Left lobe of liver (tissue), 2 donors: ENCODE data around the gene TBCD. TPM values are rescaled to one million over a fixed set of nuclear protein-coding genes. Genes with fewer than 3 reads are reported as not detected.

Source experiments
- ATAC-seq: fragments of 200-7000 bp; cut with Tn5 transposase; one replicate; pipeline ENCODE4 v1.9.1; 2020; ENCODE audit warnings: mild to moderate bottlenecking, moderate library complexity
- DNase-seq: peaks from one replicate; pipeline ENCODE4 v3.0.0-alpha.2; 2020; ENCODE audit warnings: low spot score
- total RNA-seq: library from RNA; stranded (reverse); gene quantifications from one replicate; pipeline ENCODE4 v1.2.1, GENCODE V29; 2021
- donor health status: DM: no; HTN: no; CAD: no; lungs with moderate emphysema.
- donor health status: DM: no; HTN: yes; CAD: no.

TBCD gene
- total RNA-seq, 1 donor from 2014 or later: 46.2 TPM

DNA sequence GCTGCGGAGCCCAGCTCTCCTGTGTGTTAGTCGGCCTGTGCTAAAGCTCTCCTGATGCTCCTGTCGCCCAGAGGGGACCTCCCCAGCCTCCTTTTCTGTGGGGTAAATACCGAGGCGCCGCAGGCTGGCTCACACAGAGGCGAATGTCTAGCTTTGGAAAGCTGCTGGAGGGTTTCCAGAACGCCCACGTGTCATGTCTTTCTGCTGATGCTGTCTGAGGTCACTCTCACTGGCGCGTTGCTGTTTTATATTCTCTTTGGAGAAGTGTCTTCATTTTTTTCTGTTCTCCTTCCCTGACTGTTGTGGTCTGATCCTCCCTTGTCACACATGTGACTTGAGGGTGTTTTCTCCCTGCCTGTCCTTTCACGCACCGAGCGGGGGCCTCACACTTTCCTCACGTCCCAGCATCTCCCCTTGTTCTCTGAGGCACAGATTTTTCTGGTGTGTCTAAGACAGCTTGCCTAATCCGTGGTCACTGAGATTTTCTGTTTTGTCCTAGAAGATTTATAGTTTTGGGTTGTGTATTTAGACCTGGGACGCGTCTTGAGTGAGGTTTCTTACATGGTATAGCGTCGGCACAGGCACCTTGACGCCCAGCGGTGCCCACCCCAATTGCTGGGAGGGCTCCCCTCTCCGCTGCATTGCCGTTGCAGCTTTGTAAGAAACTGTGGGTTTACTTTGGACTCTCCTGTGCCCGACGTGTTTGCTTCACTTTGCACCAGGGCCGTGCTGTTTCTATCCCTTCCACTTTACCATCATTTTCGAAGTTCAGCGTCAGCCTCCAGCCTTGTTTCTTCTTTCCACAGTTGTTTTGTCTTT is 180.0 kb downstream of the TBCD start:
- DNase-seq (no peak), ATAC-seq (no peak)

DNA sequence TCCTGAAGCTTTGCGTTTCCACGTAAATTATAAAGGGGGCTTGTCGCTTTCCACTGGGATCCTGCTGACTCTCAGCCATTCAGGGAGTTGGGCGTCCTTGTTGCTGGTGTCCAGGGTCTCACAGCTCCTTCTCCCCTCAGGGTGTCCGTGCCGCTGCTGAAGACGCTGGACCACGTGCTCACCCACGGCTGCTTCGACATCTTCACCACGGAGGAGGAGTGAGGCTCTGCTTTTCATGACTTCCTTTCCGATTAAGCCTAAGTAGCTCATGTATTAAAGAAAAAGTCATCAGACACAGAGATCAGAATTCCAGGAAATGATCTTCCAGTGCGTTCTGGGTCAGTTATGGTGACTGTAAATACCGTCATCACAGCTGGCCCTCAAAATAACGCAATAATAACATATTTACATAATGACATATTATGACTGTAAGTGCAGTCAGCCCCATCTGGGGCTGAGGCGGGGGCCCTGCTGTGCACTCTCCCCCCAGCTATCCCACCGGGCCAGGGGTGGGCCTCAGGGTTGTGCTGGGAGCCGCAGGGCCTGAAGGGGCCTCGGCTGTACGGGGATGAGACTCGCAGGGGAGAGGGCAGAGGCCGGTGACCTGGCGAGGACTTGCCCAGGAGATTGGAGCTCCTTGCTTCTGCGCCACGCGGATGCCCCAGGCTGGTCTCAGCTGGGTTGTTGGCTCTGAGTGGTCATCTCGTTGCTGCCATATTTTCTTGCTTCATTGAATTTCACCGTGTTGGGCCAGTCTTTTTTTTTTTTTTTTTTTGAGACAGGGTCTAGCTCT is 180.8 kb downstream of the TBCD start:
- no peak for ATAC-seq
- DNase-seq: no peak

DNA sequence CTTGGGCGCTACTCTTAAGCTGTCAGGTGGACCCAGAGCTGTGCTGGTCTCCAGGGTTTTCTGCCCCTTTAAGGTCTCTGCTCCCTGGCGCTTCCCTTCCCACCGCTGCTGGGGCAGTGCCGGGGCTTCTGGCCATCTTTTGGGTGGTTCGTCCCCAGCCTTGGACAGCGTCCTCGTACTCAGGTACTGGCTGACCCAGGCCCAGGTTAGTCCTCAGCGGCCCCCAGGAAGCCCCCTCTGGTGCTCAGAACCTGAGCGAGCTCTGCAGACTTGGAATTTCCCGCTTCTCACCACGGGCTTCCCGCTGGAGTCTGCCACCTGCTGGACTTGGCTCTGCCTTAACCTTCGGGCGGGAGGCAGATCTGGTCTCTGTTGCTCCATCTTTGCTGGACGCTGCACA is 182.0 kb downstream of the TBCD start:
- DNase-seq: no peak

DNA sequence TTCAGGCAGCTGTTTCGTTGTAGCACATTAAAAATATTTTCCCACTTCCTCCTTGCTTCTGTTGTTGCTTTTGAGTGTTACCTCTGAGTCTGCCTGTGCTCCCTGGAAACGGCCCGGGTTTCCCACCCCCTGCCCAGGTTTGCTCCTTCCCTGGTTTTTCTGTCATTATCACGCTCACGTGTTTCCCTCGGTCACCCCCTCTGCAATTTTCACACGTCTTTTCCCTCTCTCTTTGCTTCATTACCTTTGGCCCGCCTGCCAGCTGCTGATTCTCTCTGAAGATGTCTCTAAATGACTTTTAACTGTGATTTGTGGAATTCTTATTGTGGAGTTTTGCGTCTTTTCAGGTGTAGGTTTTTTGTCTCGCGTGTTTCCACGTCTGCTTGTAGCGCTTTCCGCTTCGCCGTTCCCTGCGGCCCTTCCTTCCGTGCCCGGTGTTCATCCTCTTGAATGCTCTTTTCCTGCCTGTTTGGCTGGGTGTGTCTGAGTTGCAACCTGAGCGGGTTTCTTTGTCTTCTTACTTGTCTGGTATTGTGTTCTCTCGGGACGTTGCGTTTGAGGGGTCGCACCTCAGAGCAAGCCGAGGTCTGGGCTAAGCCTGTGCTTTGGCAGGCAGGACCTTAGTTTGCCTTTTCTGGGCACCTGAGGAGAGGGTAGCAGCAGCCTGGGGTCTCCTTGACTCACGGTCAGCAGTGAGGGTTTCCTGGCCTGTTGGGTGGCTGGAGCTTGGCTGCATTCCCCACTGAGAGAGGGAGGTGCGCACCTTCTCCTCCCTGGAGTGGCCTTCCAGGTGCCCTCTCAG is 184.3 kb downstream of the TBCD start:
- DNase-seq: no peak
- no peak for ATAC-seq

More for the DNA sequence above, 182.0 kb downstream of the TBCD start:
- ATAC-seq: no peak

DNA sequence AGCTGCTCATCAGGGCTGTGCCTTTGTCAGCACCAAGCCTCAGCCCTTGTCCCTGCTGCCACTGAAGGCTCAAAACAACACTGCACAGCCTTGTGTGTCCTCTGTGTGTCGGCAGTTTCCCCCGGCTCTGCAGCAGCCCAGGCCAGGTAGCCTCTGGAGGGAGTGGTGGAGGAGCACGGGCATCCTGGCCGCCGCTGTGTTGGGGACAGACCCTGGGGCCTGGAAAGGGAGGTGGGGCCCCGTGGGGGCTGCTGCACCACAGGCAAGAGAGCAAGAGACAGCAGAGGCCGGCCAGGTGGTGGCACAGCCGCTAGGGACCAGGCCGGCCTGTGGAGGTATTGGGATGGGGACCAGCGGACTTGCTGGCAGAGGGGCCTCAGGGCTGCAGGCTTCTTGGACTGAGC is 184.9 kb downstream of the TBCD start:
- DNase-seq (no peak), ATAC-seq (no peak)

DNA sequence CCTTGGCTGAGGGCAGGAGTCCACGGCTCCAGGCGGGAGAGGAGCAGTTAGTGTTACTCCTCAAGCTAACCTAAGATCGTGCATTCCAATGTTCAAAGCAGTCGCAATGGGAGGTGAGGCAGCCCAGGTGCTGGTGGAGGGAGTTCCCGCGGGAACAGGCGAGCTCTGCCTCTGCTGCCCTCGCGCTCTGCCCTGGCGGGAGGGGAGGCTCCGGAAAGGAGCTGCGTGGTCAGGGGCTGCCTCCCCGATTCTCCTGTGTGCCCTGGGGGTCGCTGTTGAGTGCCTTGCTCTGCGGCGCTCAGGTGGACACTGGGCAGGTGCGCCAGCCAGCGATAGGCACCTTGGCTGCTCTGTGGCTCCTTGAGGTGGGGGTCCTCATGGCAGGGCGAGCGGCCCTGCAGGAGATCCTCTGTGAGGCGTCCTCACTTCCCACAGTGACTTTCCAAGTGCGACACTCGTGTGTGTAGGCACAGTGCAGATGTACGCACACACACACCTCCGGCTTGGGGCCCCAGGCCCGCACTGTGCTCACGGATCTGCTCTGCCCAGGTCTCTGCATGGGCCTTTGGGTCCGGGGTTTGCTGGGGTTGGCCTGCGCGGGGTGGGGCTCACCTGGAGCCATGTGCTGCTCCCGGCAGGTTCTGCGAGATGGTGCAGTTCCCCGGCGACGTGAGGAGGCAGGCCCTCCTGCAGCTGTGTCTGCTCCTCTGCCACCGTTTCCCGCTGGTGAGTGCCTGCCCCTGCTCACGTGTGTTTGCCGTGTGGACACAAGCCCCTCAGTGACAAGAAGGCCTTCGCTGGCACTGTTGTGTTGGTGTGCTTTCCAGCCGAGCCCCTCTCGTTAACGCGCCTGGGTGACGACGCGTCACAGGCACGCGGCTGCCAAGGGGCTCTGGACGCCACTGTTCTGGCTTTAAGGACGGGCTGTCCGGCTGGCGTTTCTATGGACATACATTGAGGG is 185.8 kb downstream of the TBCD start:
- ATAC-seq (no peak), DNase-seq (no peak)

DNA sequence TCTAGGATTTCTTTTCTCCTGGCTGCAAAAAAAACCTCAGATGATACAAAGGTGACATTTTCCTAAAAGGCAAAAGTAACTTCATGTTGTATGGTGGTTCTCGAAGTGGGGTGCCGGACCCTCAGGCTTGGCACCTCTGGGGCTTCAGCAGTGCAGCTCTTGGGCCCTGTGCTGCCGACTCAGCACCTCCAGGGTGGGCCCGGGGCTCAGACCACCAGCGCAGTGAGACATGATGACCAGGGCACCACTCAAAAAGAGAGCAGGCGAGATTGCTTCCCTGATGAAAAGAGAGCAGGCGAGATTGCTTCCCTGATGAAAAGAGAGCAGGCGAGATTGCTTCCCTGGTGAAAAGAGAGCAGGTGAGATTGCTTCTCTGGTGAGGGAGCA is 186.6 kb downstream of the TBCD start:
- ATAC-seq (no peak), DNase-seq (no peak)

DNA sequence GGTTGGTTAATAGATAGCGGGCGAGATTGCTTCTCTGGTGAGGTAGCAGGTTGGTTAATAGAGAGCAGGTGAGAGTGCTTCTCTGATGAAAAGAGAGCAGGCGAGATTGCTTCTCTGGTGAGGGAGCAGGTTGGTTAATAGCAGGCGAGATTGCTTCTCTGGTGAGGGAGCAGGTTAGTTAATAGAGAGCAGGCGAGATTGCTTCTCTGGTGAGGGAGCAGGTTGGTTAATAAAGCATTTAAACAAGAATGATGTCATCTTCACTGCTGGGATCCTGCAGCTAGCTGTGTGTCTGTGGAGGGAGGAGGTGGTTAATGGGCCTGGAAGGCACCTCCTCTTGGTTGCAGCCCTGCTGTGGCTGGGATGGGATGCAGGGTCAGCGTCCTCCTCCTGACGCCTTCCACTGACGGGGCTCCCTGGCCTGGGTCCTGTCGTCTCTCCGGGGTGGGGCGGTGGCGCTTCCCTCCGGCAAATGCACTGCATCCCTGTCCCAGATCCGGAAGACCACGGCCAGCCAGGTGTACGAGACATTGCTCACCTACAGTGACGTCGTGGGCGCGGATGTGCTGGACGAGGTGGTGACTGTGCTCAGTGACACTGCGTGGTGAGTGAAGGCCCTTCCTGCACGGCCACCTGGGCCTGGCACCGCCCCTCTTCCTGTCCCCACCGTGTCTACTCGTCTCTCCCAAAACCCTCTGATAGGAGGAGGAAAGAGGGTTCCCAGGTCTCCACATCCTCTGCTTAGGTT is 187.2 kb downstream of the TBCD start:
- no peak for DNase-seq
- ATAC-seq: no peak

DNA sequence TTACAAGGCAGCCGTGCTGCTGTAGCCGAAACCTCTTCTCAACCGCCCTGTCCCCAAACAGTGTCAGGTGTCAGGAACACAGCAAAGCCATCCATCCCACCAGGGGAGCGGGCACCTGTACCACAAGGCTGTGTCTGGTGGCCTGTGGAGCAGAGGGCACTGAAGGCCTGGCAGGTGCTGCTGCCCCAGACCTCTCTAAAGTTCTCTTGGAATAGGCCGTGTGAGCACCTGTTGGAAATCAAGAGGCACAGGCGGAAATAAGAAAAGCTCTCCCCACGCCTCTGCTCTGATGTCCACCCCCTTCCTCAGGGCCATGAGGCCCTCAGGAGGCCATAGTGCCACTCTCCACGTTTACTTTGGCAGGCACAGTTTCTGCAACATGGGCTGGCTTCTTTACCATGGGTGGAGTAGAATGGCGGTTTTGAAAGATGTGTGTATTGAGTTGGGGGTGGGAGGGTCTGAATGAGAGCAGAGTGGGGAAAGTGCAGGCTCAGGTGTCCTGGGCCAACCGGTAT is 187.8 kb downstream of the TBCD start:
- no peak for ATAC-seq
- DNase-seq: no peak

DNA sequence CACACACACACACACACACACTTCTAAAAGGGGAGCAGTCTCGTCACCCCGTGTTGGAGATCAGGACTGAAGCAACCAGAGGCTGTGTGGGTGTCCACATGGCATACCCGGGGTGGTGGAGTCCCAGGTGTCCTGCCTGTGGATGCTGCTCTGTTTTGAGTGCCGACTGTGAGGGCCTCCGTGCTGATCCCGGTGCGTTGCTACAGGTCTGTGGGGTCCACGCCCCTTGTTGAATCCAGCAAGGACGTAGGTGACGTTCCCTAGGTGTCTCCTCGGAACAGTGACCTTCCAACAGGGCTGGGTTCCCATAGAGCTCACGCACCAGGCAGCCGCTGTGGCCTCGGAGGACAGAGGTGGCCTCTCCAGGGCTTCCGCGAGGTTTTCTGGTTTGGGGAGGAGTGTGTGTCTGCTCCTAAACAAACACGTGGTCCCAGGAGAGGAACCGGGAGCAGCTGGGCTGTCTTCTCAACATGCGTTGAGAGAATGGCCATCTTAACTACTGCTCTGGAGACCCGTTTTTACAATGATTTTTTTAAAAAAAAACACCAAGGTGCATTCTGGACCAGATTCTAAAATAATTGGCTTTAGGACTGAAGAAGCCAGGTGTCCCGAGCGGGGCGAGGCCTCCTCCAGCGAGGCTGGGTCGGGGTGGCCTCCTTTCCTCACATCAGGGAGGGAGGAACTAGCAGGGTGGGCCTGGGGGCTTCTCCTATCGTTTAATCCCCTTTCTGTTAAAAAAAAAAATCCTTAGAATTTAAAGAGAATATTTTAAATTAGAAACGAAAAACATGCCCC is 188.6 kb downstream of the TBCD start:
- DNase-seq (peak; percentile 37), ATAC-seq (no peak)

DNA sequence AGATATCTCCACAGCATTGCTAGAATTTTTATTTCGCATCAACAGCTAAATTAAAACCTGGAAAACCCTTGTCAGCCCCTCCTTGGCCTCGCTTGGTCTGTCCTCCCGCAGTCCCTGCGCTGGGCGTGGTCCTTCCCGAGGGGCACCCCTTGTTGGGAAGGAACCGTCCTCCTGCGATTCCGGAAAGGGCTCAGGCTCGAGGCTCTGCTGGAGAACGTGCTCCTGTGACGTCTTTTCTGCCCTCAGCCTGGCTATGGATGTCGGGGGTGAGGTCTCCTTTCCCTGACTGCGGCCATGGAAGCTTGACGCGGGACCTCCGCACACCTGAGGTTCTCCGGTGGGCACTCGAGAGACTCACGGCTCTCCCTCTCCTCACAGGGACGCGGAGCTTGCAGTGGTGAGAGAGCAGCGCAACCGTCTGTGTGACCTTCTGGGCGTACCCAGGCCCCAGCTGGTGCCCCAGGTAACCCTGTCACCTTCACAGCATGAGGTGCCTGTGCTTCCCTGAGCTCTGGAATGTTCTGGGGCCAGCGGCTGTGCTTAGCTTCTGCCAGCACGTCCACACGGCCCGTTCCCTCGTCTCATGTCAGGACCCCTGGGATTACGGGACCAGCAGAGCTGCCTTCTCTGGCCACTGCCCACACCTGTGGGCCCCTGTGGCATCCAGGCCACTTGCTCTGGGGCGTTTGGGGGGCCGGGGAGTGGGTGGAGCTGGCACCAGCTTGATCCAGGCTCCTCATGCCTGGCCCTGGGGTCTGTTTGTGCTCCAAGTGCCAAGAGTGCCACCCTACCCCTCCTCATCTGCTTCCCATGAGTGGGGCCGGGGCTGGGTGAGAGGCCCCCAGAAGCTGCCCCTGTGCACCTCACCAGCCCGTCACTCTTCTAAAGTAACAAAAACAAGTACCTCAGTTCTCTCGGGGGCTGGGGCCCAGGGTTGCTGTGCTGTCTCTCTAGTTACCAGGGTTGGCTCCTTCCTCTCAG is 189.4 kb downstream of the TBCD start:
- DNase-seq (peak; percentile 31), ATAC-seq (no peak)

DNA sequence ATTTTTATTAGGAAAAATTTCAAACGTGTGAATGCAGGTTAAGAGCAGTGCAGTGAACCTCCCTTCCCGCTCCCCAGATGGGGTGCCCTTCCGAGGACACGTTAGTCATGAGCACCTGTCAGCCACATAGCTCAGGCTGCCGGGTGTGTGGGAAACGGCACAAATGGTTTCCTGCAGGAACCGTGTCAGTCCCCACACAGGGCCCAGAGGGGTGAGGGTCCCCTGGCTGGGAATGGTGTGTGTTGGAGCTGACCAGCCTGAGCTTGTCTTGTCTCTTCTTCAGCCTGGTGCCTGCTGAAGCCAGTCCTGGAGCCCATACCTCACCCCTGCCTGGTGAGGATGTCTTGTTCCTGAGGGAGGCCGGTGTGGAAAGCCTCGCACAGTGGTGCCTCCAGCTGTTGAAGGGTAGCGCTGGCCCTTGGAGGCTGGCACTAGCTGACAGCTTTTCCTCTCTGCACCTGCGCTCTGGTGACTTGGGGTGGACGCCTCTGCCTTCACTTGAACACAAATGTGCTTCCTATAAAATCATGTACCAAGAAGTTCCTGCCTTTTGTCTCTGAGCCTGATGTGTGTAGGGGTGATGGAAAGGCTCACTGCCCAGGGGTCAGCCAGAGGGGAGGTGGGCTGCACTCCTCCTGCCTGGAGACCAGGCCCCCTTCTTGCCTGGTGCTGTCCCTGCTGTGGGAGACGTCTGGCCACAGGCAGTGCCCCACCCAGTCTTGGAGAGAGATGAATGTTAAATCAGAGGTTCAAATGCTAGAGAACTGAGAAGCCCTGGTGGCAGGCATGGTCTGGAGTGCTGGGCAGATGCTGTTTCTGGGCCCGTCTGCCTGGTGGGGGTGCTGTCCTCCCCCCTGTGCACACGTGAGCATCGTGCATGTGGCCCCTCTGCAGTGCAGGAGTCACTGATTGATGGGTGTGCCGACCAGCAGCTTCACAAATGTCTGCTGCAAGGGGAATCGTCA is 190.6 kb downstream of the TBCD start:
- ATAC-seq (no peak), DNase-seq (no peak)

DNA sequence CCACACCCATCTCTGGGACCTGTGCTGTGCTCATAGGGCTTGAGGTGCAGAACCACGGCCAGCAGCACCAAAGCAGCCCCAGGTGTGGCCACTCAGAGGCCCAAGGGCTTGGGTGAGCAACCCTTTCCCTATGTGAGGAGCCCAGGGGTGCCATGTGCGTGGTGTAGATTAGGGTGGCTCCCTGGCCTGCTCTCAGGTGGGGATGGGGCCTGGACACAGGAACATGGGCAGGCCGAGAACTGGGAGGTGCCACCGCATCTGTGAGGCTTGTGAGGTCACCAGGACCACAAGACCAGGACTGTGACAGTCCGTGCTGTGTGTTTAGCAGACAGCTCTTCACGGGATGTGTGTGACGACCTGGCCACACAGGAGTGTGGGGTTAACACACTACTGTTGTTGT is 191.5 kb downstream of the TBCD start:
- DNase-seq: no peak

DNA sequence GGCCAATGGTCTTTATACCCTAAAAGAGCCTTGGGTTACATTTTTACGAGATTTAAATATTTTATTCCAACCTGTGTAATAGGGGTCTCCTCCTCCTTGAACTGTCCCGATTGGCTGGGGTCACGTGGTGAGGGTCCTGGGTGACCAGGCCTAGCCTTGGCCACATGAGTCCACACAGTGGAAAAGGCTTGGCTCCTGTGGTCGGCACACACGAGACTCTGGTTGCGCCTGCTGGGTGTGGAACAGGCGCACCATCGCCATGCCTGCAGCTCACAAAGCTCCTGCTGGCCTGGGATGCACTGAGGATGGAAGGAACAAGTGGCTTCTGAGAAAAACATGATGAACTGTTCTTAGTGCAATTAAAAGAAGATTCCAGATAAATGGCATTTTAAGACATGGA is 191.9 kb downstream of the TBCD start:
- ATAC-seq: no peak

More for the DNA sequence above, 191.5 kb downstream of the TBCD start:
- ATAC-seq: no peak

DNA sequence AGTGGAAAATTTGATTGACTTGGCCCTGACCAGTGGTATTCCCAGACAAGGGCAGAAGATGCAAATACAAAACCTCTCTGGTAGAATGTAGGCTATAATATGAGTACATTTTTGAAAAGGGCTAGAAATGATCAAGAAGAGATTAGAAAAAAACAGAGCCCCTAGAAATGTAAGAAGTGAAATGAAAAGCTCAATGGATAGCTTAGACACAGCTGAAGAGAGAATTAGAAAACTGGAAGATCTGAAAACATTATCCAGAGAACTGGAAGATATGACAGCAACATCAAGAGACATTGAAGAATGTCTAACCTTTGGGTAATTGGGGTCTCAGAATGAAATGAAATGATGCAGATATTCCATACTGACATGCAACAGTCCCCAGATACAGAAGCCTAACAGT is 193.1 kb downstream of the TBCD start:
- no peak for DNase-seq

More for the DNA sequence above, 191.9 kb downstream of the TBCD start:
- no peak for DNase-seq

DNA sequence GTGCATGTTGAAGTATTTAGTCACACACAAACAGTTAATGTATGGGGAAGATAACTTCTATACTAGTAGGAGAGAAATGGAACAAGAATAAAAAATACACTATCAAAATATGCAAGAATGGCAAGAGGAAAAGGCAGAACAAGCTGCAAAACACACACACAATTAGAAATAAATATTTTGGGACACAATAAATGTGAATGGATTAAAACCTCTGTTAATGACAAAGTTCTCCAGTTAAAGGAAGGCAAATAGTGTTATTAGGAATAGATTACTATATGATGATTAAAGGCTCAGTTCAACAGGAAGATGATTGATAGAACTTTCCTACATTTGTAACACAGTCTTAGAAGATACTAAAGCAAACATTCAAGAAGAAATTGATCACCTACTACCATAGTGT is 194.2 kb downstream of the TBCD start:
- DNase-seq: no peak
- ATAC-seq: no peak

More for the DNA sequence above, 193.1 kb downstream of the TBCD start:
- no peak for ATAC-seq
